HEK293 (cell line): Measurements from ENCODE around the gene RPS6KA4.

Experiments
- CTCF ChIA-PET: fragments of 350-600 bp; formaldehyde crosslinking; extraction: SDS; loops from one replicate; lab custom pipeline; 2021; ENCODE audit warnings: antibody characterized with exemption; lab: Yijun Ruan, JAX
- POLR2A ChIA-PET: fragments of 300-600 bp; formaldehyde crosslinking; extraction: SDS; loops from one replicate; lab custom pipeline; 2020; ENCODE audit warnings: antibody characterized with exemption, inconsistent platforms; lab: Yijun Ruan, JAX
- H3K27ac ChIP-seq: fragments of 200-500 bp; sonication (Bioruptor generic); 2 replicates; pipeline ENCODE4 v1.5.1; 2014; ENCODE audit warnings: low read depth, low read length, control low read depth, inconsistent platforms; ENCODE audit errors: extremely low read depth
- H3K36me3 ChIP-seq, 2 experiments: fragments of 200-500 bp in 1 of 2; sonication (Bioruptor generic) in 1 of 2; 1 replicate in 1 of 2; 2 replicates in 1 of 2; pipeline ENCODE4 v1.5.1; 2014 to 2017; ENCODE audit warnings: inconsistent platforms in 2 of 2, low read length in 2 of 2; ENCODE audit not compliant: control insufficient read depth in 2 of 2, insufficient read depth in 1 of 2
- H3K4me1 ChIP-seq: fragments of 200-500 bp; sonication (Bioruptor generic); 2 replicates; pipeline ENCODE4 v1.5.1; 2014; ENCODE audit warnings: mild to moderate bottlenecking, low read length, inconsistent platforms; ENCODE audit not compliant: control insufficient read depth, insufficient read depth
- H3K4me3 ChIP-seq: 2 replicates; pipeline ENCODE4 v1.5.1; 2011; ENCODE audit warnings: low read depth, mild to moderate bottlenecking, control low read depth, low read length, moderate library complexity
- H3K9me3 ChIP-seq: fragments of 200-500 bp; sonication (Bioruptor generic); 2 replicates; pipeline ENCODE4 v1.5.1; 2014; ENCODE audit warnings: low read depth, low read length, inconsistent platforms; ENCODE audit not compliant: control insufficient read depth, insufficient read depth
- GLIS2 ChIP-seq: fragments of 450-650 bp; formaldehyde crosslinking; IDR thresholded peaks from 2 replicates; pipeline ENCODE4 v1.5.1; 2016; ENCODE audit warnings: missing biosample characterization, missing genetic modification characterization
- HIC1 ChIP-seq: fragments of 450-650 bp; formaldehyde crosslinking; IDR thresholded peaks from 2 replicates; pipeline ENCODE4 v1.5.1; 2016; ENCODE audit warnings: missing biosample characterization, missing genetic modification characterization
- HOXA7 ChIP-seq: sonication (generic); formaldehyde crosslinking; IDR thresholded peaks from 2 replicates; pipeline ENCODE4 v1.8.1; 2022; ENCODE audit warnings: missing genetic modification reagents, borderline replicate concordance
- OSR2 ChIP-seq: fragments of 450-650 bp; formaldehyde crosslinking; IDR thresholded peaks from 2 replicates; pipeline ENCODE4 v1.5.1; 2016; ENCODE audit warnings: missing biosample characterization, missing genetic modification characterization
- OVOL3 ChIP-seq: fragments of 450-650 bp; formaldehyde crosslinking; IDR thresholded peaks from 2 replicates; pipeline ENCODE4 v1.5.1; 2016; ENCODE audit warnings: missing biosample characterization, missing genetic modification characterization
- REPIN1 ChIP-seq: fragments of 450-650 bp; formaldehyde crosslinking; IDR thresholded peaks from 2 replicates; pipeline ENCODE4 v1.5.1; 2017; ENCODE audit warnings: missing biosample characterization, missing genetic modification characterization, low read depth
- SP2 ChIP-seq: fragments of 450-650 bp; formaldehyde crosslinking; IDR thresholded peaks from 2 replicates; pipeline ENCODE4 v1.5.1; 2016; ENCODE audit warnings: missing biosample characterization, missing genetic modification characterization
- TRIM28 ChIP-seq: IDR thresholded peaks from 2 replicates; pipeline ENCODE4 v1.6.1; 2011; ENCODE audit warnings: low read length, control low read depth, borderline replicate concordance
- YY1 ChIP-seq: fragments of 450-650 bp; formaldehyde crosslinking; IDR thresholded peaks from 2 replicates; pipeline ENCODE4 v1.5.1; 2018; ENCODE audit warnings: missing biosample characterization, missing genetic modification characterization
- ZFHX2 ChIP-seq: fragments of 450-650 bp; formaldehyde crosslinking; conservative IDR thresholded peaks from 2 replicates; pipeline ENCODE4 v1.5.1; 2016; ENCODE audit warnings: missing biosample characterization, missing genetic modification characterization
- ZIC2 ChIP-seq: fragments of 450-650 bp; formaldehyde crosslinking; IDR thresholded peaks from 2 replicates; pipeline ENCODE4 v1.5.1; 2016; ENCODE audit warnings: missing biosample characterization, missing genetic modification characterization
- ZNF140 ChIP-seq: fragments of 450-650 bp; formaldehyde crosslinking; IDR thresholded peaks from 2 replicates; pipeline ENCODE4 v1.5.1; 2016; ENCODE audit warnings: missing biosample characterization, missing genetic modification characterization
- ZNF146 ChIP-seq: fragments of 450-650 bp; formaldehyde crosslinking; IDR thresholded peaks from 2 replicates; pipeline ENCODE4 v1.5.1; 2016; ENCODE audit warnings: missing biosample characterization, missing genetic modification characterization
- ZNF155 ChIP-seq: fragments of 450-650 bp; formaldehyde crosslinking; IDR thresholded peaks from 2 replicates; pipeline ENCODE4 v1.5.1; 2016; ENCODE audit warnings: missing biosample characterization, missing genetic modification characterization
- ZNF184 ChIP-seq: fragments of 450-650 bp; IDR thresholded peaks from 2 replicates; pipeline ENCODE4 v1.5.1; 2018; ENCODE audit warnings: missing biosample characterization, mild to moderate bottlenecking, missing genetic modification characterization
- ZNF19 ChIP-seq: fragments of 450-650 bp; formaldehyde crosslinking; IDR thresholded peaks from 2 replicates; pipeline ENCODE4; 2016; ENCODE audit warnings: missing biosample characterization, missing genetic modification characterization, low read depth
- ZNF280C ChIP-seq: fragments of 450-650 bp; formaldehyde crosslinking; IDR thresholded peaks from 2 replicates; pipeline ENCODE4 v1.5.1; 2016; ENCODE audit warnings: missing biosample characterization, missing genetic modification characterization
- ZNF335 ChIP-seq: fragments of 450-650 bp; formaldehyde crosslinking; conservative IDR thresholded peaks from 2 replicates; pipeline ENCODE4 v1.5.1; 2016; ENCODE audit warnings: missing biosample characterization, missing genetic modification characterization
- ZNF394 ChIP-seq: fragments of 450-650 bp; formaldehyde crosslinking; IDR thresholded peaks from 2 replicates; pipeline ENCODE4 v1.5.1; 2016; ENCODE audit warnings: missing biosample characterization, missing genetic modification characterization, mild to moderate bottlenecking, moderate library complexity, borderline replicate concordance
- ZNF529 ChIP-seq: fragments of 450-650 bp; formaldehyde crosslinking; IDR thresholded peaks from 2 replicates; pipeline ENCODE4 v1.5.1; 2017; ENCODE audit warnings: missing genetic modification characterization, missing biosample characterization; ENCODE audit not compliant: insufficient replicate concordance
- ZNF530 ChIP-seq: fragments of 450-650 bp; formaldehyde crosslinking; IDR thresholded peaks from 2 replicates; pipeline ENCODE4 v1.5.1; 2016; ENCODE audit warnings: low read depth, missing biosample characterization, missing genetic modification characterization
- ZNF585B ChIP-seq: fragments of 450-650 bp; formaldehyde crosslinking; IDR thresholded peaks from 2 replicates; pipeline ENCODE4 v1.5.1; 2016; ENCODE audit warnings: missing biosample characterization, missing genetic modification characterization
- ZNF624 ChIP-seq: fragments of 450-650 bp; formaldehyde crosslinking; IDR thresholded peaks from 2 replicates; pipeline ENCODE4 v1.5.1; 2017; ENCODE audit warnings: missing biosample characterization, missing genetic modification characterization
- ZNF658 ChIP-seq: fragments of 450-650 bp; formaldehyde crosslinking; IDR thresholded peaks from 2 replicates; pipeline ENCODE4; 2016; ENCODE audit warnings: missing biosample characterization, missing genetic modification characterization
- ZNF843 ChIP-seq: fragments of 450-650 bp; formaldehyde crosslinking; IDR thresholded peaks from 2 replicates; pipeline ENCODE4 v1.5.1; 2016; ENCODE audit warnings: missing biosample characterization, missing genetic modification characterization
- TF ChIP-seq, protein P1 (sequence below): fragments of 450-650 bp; formaldehyde crosslinking; IDR thresholded peaks from 2 replicates; pipeline ENCODE4 v1.5.1; 2016; ENCODE audit warnings: missing biosample characterization, missing genetic modification characterization
- TF ChIP-seq, protein P2 (sequence below): fragments of 450-650 bp; formaldehyde crosslinking; IDR thresholded peaks from 2 replicates; pipeline ENCODE4 v1.5.1; 2016; ENCODE audit warnings: missing biosample characterization, missing genetic modification characterization
- TF ChIP-seq, protein P3 (sequence below): fragments of 450-650 bp; formaldehyde crosslinking; IDR thresholded peaks from 2 replicates; pipeline ENCODE4 v1.5.1; 2016; ENCODE audit warnings: missing biosample characterization, missing genetic modification characterization

Gene RPS6KA4

GRCh38 chr11:64409707-64410403, 50.9 kb downstream of the RPS6KA4 start (continued):
- TF ChIP-seq ZFHX2 (tag by site-specific recombination) (peak; percentile 9; the same call in 1 of the 2 replicates), ZNF843 (tag by site-specific recombination) (peak; percentile 73), ZNF146 (tag by site-specific recombination) (no peak)

GRCh38 chr11:64410404-64410734, 51.4 kb downstream of the RPS6KA4 start:
- ChIA-PET CTCF (interaction anchor here (1.1 kb wide), 2 partner anchors 38 to 278 kb away, joined by 3 to 4 read pairs; no protein-coding TSS in a partner anchor), POLR2A (no interaction called here)
- H3K9me3 ChIP-seq: no peaks in the 10 kb centered on the region
- no peaks in the 10 kb centered on the region for H3K4me1 ChIP-seq
- H3K36me3 ChIP-seq: no peaks in the 10 kb centered on the region
- H3K27ac ChIP-seq: no peak overlapping the region
- H3K4me3 ChIP-seq: no peak overlapping the region
- TF ChIP-seq ZNF585B (tag by site-specific recombination) (no peak), ZNF624 (tag by site-specific recombination) (no peak), ZNF394 (no peak), REPIN1 (no peak), ZNF19 (tag by site-specific recombination) (no peak), ZNF140 (no peak), GLIS2 (tag by site-specific recombination) (peak; percentile 33; the same call in 1 of the 2 replicates), ZNF155 (tag by site-specific recombination) (no peak), HIC1 (no peak), OSR2 (tag by site-specific recombination) (no peak), SP2 (no peak), HOXA7 (CRISPR knock-in tag) (no peak), YY1 (tag by site-specific recombination) (no peak), ZNF658 (tag by site-specific recombination) (no peak), ZIC2 (tag by site-specific recombination) (peak; percentile 66; the same call in 1 of the 2 replicates), OVOL3 (tag by site-specific recombination) (no peak), ZNF184 (tag by site-specific recombination) (no peak), ZNF529 (tag by site-specific recombination) (no peak), ZNF280C (tag by site-specific recombination) (no peak), TRIM28 (no peak), ZNF335 (0 out of 2 replicates have a peak, but pooled peaks have one; percentile 4), ZNF530 (tag by site-specific recombination) (no peak)
- TF ChIP-seq, protein P1, sequence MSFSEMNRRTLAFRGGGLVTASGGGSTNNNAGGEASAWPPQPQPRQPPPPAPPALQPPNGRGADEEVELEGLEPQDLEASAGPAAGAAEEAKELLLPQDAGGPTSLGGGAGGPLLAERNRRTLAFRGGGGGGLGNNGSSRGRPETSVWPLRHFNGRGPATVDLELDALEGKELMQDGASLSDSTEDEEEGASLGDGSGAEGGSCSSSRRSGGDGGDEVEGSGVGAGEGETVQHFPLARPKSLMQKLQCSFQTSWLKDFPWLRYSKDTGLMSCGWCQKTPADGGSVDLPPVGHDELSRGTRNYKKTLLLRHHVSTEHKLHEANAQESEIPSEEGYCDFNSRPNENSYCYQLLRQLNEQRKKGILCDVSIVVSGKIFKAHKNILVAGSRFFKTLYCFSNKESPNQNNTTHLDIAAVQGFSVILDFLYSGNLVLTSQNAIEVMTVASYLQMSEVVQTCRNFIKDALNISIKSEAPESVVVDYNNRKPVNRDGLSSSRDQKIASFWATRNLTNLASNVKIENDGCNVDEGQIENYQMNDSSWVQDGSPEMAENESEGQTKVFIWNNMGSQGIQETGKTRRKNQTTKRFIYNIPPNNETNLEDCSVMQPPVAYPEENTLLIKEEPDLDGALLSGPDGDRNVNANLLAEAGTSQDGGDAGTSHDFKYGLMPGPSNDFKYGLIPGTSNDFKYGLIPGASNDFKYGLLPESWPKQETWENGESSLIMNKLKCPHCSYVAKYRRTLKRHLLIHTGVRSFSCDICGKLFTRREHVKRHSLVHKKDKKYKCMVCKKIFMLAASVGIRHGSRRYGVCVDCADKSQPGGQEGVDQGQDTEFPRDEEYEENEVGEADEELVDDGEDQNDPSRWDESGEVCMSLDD: no peak
- TF ChIP-seq, protein P2, sequence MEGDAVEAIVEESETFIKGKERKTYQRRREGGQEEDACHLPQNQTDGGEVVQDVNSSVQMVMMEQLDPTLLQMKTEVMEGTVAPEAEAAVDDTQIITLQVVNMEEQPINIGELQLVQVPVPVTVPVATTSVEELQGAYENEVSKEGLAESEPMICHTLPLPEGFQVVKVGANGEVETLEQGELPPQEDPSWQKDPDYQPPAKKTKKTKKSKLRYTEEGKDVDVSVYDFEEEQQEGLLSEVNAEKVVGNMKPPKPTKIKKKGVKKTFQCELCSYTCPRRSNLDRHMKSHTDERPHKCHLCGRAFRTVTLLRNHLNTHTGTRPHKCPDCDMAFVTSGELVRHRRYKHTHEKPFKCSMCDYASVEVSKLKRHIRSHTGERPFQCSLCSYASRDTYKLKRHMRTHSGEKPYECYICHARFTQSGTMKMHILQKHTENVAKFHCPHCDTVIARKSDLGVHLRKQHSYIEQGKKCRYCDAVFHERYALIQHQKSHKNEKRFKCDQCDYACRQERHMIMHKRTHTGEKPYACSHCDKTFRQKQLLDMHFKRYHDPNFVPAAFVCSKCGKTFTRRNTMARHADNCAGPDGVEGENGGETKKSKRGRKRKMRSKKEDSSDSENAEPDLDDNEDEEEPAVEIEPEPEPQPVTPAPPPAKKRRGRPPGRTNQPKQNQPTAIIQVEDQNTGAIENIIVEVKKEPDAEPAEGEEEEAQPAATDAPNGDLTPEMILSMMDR (tag by site-specific recombination): no peak
- TF ChIP-seq, protein P3, sequence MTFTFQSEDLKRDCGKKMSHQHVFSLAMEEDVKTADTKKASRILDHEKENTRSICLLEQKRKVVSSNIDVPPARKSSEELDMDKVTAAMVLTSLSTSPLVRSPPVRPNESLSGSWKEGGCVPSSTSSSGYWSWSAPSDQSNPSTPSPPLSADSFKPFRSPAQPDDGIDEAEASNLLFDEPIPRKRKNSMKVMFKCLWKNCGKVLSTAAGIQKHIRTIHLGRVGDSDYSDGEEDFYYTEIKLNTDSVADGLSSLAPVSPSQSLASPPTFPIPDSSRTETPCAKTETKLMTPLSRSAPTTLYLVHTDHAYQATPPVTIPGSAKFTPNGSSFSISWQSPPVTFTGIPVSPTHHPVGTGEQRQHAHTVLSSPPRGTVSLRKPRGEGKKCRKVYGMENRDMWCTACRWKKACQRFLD (tag by site-specific recombination): no peak
